HEK293 (cell line): ENCODE results near the gene IL5RA.

ENCODE experiments used
- CTCF ChIA-PET: fragments of 350-600 bp; formaldehyde crosslinking; extraction: SDS; loops from one replicate; lab custom pipeline; 2021; ENCODE audit warnings: antibody characterized with exemption; lab: Yijun Ruan, JAX
- POLR2A ChIA-PET: fragments of 300-600 bp; formaldehyde crosslinking; extraction: SDS; loops from one replicate; lab custom pipeline; 2020; ENCODE audit warnings: antibody characterized with exemption, inconsistent platforms; lab: Yijun Ruan, JAX
- H3K27ac ChIP-seq: fragments of 200-500 bp; sonication (Bioruptor generic); 2 replicates; pipeline ENCODE4 v1.5.1; 2014; ENCODE audit warnings: low read depth, low read length, control low read depth, inconsistent platforms; ENCODE audit errors: extremely low read depth
- H3K36me3 ChIP-seq, 2 experiments: fragments of 200-500 bp in 1 of 2; sonication (Bioruptor generic) in 1 of 2; 1 replicate in 1 of 2; 2 replicates in 1 of 2; pipeline ENCODE4 v1.5.1; 2014 to 2017; ENCODE audit warnings: inconsistent platforms in 2 of 2, low read length in 2 of 2; ENCODE audit not compliant: control insufficient read depth in 2 of 2, insufficient read depth in 1 of 2
- H3K4me1 ChIP-seq: fragments of 200-500 bp; sonication (Bioruptor generic); 2 replicates; pipeline ENCODE4 v1.5.1; 2014; ENCODE audit warnings: mild to moderate bottlenecking, low read length, inconsistent platforms; ENCODE audit not compliant: control insufficient read depth, insufficient read depth
- H3K4me3 ChIP-seq: 2 replicates; pipeline ENCODE4 v1.5.1; 2011; ENCODE audit warnings: low read depth, mild to moderate bottlenecking, control low read depth, low read length, moderate library complexity
- H3K9me3 ChIP-seq: fragments of 200-500 bp; sonication (Bioruptor generic); 2 replicates; pipeline ENCODE4 v1.5.1; 2014; ENCODE audit warnings: low read depth, low read length, inconsistent platforms; ENCODE audit not compliant: control insufficient read depth, insufficient read depth
- ATF2 ChIP-seq: fragments of 450-650 bp; formaldehyde crosslinking; IDR thresholded peaks from 2 replicates; pipeline ENCODE4 v1.5.1; 2016; ENCODE audit warnings: missing biosample characterization, missing genetic modification characterization, low read depth
- GLIS1 ChIP-seq: fragments of 450-650 bp; formaldehyde crosslinking; IDR thresholded peaks from 2 replicates; pipeline ENCODE4 v1.5.1; 2016; ENCODE audit warnings: missing biosample characterization, missing genetic modification characterization
- KLF16 ChIP-seq: fragments of 450-650 bp; formaldehyde crosslinking; IDR thresholded peaks from 2 replicates; pipeline ENCODE4 v1.5.1; 2017; ENCODE audit warnings: missing biosample characterization, missing genetic modification characterization
- MYNN ChIP-seq: fragments of 450-650 bp; formaldehyde crosslinking; IDR thresholded peaks from 2 replicates; pipeline ENCODE4 v1.5.1; 2016; ENCODE audit warnings: missing biosample characterization, missing genetic modification characterization, borderline replicate concordance
- ZBTB17 ChIP-seq: fragments of 450-650 bp; formaldehyde crosslinking; IDR thresholded peaks from 2 replicates; pipeline ENCODE4 v1.5.1; 2016; ENCODE audit warnings: missing biosample characterization, missing genetic modification characterization
- ZBTB26 ChIP-seq: fragments of 450-650 bp; formaldehyde crosslinking; optimal IDR thresholded peaks from 2 replicates; pipeline ENCODE3; 2016; ENCODE audit warnings: missing biosample characterization, mild to moderate bottlenecking, missing genetic modification characterization
- ZEB2 ChIP-seq: fragments of 450-650 bp; formaldehyde crosslinking; IDR thresholded peaks from 2 replicates; pipeline ENCODE4 v1.5.1; 2016; ENCODE audit warnings: missing biosample characterization, missing genetic modification characterization
- ZNF169 ChIP-seq: fragments of 450-650 bp; formaldehyde crosslinking; IDR thresholded peaks from 2 replicates; pipeline ENCODE4 v1.5.1; 2016; ENCODE audit warnings: missing biosample characterization, missing genetic modification characterization
- ZNF239 ChIP-seq: fragments of 450-650 bp; formaldehyde crosslinking; IDR thresholded peaks from 2 replicates; pipeline ENCODE4 v1.5.1; 2016; ENCODE audit warnings: missing biosample characterization, missing genetic modification characterization
- ZNF350 ChIP-seq: fragments of 450-650 bp; formaldehyde crosslinking; IDR thresholded peaks from 2 replicates; pipeline ENCODE4 v1.5.0; 2017; ENCODE audit warnings: missing biosample characterization, mild to moderate bottlenecking, missing genetic modification characterization
- ZNF501 ChIP-seq: fragments of 450-650 bp; formaldehyde crosslinking; IDR thresholded peaks from 2 replicates; pipeline ENCODE4 v1.5.1; 2016; ENCODE audit warnings: missing biosample characterization, missing genetic modification characterization
- ZNF529 ChIP-seq: fragments of 450-650 bp; formaldehyde crosslinking; IDR thresholded peaks from 2 replicates; pipeline ENCODE4 v1.5.1; 2017; ENCODE audit warnings: missing genetic modification characterization, missing biosample characterization; ENCODE audit not compliant: insufficient replicate concordance
- TF ChIP-seq, protein P1 (sequence below): fragments of 450-650 bp; formaldehyde crosslinking; IDR thresholded peaks from 2 replicates; pipeline ENCODE4 v1.5.1; 2017; ENCODE audit warnings: missing biosample characterization, missing genetic modification characterization
- TF ChIP-seq, protein P2 (sequence below): fragments of 450-650 bp; formaldehyde crosslinking; conservative IDR thresholded peaks from 2 replicates; pipeline ENCODE4 v1.5.1; 2016; ENCODE audit warnings: low read depth, missing biosample characterization, missing genetic modification characterization

IL5RA gene

DNA sequence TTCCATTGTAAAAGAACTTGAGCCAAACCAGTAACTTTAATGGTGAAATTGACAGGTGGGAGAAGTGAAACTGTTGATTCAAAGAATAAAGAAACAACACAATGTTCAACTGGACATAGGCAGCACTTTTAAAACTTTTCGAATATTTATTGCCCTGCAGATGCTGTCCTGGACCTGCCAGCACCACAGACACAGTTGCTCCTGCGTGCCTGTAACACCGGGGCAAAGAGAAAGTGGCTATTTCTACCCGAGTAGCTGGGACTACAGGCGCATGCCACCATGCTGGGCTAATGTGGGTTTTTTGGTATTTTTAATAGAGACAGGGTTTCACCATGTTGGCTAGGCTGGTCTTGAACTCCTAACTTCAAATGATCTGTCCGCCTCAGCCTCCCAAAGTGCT is 7.4 kb downstream of the IL5RA start (continued):
- TF ChIP-seq ATF2 (tag by site-specific recombination) (no peak), ZBTB17 (tag by site-specific recombination) (no peak), ZNF350 (tag by site-specific recombination) (no peak)

- ChIA-PET CTCF (no interaction called here), POLR2A (interaction anchor here (0.7 kb wide), 1 partner anchor 74 kb away, joined by 5 read pairs; no protein-coding TSS in a partner anchor)
- no peak overlapping the region for H3K27ac ChIP-seq
- no peak overlapping the region for H3K4me3 ChIP-seq
- no peaks in the 10 kb centered on the region for H3K36me3 ChIP-seq
- no peaks in the 10 kb centered on the region for H3K4me1 ChIP-seq
- TF ChIP-seq ZNF239 (tag by site-specific recombination) (no peak), ZNF501 (tag by site-specific recombination) (no peak), ZNF529 (tag by site-specific recombination) (no peak), ZEB2 (tag by site-specific recombination) (no peak), ZNF169 (tag by site-specific recombination) (no peak), ZBTB26 (tag by site-specific recombination) (no peak), KLF16 (no peak), MYNN (no peak), GLIS1 (tag by site-specific recombination) (no peak)
- TF ChIP-seq, protein P1, sequence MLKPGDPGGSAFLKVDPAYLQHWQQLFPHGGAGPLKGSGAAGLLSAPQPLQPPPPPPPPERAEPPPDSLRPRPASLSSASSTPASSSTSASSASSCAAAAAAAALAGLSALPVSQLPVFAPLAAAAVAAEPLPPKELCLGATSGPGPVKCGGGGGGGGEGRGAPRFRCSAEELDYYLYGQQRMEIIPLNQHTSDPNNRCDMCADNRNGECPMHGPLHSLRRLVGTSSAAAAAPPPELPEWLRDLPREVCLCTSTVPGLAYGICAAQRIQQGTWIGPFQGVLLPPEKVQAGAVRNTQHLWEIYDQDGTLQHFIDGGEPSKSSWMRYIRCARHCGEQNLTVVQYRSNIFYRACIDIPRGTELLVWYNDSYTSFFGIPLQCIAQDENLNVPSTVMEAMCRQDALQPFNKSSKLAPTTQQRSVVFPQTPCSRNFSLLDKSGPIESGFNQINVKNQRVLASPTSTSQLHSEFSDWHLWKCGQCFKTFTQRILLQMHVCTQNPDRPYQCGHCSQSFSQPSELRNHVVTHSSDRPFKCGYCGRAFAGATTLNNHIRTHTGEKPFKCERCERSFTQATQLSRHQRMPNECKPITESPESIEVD = no peak
- TF ChIP-seq, protein P2, sequence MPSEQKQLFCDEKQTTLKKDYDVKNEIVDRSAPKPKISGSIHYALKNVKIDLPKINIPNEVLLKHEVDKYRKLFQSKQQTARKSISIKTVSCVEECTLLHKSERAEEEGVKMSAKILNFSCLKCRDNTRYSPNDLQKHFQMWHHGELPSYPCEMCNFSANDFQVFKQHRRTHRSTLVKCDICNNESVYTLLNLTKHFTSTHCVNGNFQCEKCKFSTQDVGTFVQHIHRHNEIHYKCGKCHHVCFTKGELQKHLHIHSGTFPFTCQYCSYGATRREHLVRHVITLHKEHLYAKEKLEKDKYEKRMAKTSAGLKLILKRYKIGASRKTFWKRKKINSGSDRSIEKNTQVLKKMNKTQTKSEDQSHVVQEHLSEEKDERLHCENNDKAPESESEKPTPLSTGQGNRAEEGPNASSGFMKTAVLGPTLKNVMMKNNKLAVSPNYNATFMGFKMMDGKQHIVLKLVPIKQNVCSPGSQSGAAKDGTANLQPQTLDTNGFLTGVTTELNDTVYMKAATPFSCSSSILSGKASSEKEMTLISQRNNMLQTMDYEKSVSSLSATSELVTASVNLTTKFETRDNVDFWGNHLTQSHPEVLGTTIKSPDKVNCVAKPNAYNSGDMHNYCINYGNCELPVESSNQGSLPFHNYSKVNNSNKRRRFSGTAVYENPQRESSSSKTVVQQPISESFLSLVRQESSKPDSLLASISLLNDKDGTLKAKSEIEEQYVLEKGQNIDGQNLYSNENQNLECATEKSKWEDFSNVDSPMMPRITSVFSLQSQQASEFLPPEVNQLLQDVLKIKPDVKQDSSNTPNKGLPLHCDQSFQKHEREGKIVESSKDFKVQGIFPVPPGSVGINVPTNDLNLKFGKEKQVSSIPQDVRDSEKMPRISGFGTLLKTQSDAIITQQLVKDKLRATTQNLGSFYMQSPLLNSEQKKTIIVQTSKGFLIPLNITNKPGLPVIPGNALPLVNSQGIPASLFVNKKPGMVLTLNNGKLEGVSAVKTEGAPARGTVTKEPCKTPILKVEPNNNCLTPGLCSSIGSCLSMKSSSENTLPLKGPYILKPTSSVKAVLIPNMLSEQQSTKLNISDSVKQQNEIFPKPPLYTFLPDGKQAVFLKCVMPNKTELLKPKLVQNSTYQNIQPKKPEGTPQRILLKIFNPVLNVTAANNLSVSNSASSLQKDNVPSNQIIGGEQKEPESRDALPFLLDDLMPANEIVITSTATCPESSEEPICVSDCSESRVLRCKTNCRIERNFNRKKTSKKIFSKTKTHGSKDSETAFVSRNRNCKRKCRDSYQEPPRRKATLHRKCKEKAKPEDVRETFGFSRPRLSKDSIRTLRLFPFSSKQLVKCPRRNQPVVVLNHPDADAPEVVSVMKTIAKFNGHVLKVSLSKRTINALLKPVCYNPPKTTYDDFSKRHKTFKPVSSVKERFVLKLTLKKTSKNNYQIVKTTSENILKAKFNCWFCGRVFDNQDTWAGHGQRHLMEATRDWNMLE (tag by site-specific recombination) = no peak
- no peaks in the 10 kb centered on the region for H3K9me3 ChIP-seq
These were observed 8.3 kb downstream of the IL5RA start for GRCh38 chr3:3101660-3102458.
